HL-60 (cell line): ENCODE results near the gene SLC9A1.

Source experiments
- DNase-seq, 2 experiments: peaks; one replicate each; pipeline ENCODE4 v3.0.0-alpha.2; 2010 to 2020; ENCODE audit warnings: low read depth in 1 of 2, low spot score in 1 of 2
- H3K27ac ChIP-seq: fragments of 250-450 bp; sonication (Bioruptor Pico); replicated peaks from 2 replicates; pipeline ENCODE4 v1.5.1; 2020; ENCODE audit warnings: mild to moderate bottlenecking, moderate library complexity
- H3K27me3 ChIP-seq: fragments of 250-450 bp; sonication (Bioruptor Pico); 2 replicates; pipeline ENCODE4 v1.5.1; 2021; ENCODE audit warnings: mild to moderate bottlenecking, moderate library complexity; ENCODE audit not compliant: insufficient read depth, poor library complexity, severe bottlenecking
- H3K4me3 ChIP-seq: replicated peaks from 2 replicates; pipeline ENCODE4 v1.5.1; 2011; ENCODE audit warnings: mild to moderate bottlenecking, control low read depth, low read length; ENCODE audit not compliant: insufficient read depth
- CTCF ChIP-seq: IDR thresholded peaks from one replicate; pipeline ENCODE4 v1.5.1; 2011; ENCODE audit warnings: low read length, control low read depth, inconsistent platforms; ENCODE audit not compliant: insufficient read depth
- GABPA ChIP-seq: IDR thresholded peaks from 2 replicates; pipeline ENCODE4 v1.6.1; 2012; ENCODE audit warnings: low read depth
- POLR2AphosphoS5 ChIP-seq: IDR thresholded peaks from 2 replicates; pipeline ENCODE4 v1.6.1; 2012; ENCODE audit warnings: low read depth
- SPI1 ChIP-seq: IDR thresholded peaks from 2 replicates; pipeline ENCODE4 v1.6.1; 2012; ENCODE audit warnings: low read depth, mild to moderate bottlenecking, borderline replicate concordance
- TF ChIP-seq, protein P1 (sequence below): IDR thresholded peaks from 2 replicates; pipeline ENCODE4 v1.6.1; 2012; ENCODE audit warnings: low read depth; ENCODE audit not compliant: insufficient replicate concordance

Gene SLC9A1

DNA sequence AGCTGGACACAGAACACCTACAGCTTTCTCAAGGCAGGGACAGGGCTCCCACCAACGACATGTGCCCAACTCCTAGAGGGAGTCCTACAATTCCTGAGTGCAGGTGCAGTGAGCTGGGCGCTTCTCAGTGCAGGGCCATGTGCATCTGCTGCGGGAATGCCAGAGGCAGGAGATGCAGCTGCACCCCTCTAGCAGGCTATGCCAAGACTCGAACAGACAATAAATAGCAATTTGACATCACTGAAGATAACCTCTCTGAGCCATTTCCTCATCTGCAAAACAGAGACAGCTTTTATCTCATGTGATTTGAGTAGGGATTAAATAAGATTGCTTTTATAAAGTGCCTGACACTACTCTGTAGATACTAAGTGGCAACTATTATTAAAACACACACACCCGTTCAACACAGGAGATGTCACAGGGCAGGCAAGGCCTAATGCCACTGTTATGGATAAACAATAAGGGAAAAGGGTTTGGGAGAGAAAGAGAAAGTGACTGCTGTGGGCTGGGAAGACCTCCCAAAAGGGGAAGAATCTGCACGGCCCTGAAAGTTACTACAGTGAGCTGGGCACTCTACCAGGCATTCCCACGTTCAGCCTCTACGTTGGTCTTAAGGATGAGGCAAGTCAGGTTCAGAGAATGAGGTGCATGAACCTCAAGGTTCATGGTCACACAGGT is 5.7 kb downstream of the SLC9A1 start:
- no peak for TF ChIP-seq CTCF
- Histone ChIP-seq H3K27me3 (no peaks in the 10 kb centered on the region), H3K27ac (no peak overlapping the region), H3K4me3 (no peak overlapping the region)
- no peak for DNase-seq

DNA sequence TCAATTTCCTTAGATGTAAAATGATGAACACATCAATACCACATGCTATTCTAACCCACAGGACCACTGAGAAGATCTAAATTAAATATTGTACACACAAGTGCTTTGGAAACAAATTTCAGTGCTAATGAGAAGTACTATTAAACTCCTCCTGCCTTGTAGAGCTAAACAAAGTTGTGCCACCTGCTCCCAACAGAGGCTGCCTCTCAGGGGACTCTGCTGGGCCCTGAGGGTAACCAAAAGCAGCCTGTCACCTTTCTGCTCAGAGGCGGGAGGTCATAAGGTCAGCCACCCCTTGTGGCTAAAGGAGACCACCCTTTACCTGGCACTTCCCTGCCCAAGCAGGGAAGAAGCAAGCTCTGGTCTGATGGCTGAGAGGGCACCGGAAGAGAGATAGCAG is 6.3 kb downstream of the SLC9A1 start:
- TF ChIP-seq SPI1 (no peak), POLR2AphosphoS5 (no peak), CTCF (no peak)
- TF ChIP-seq, protein P1, sequence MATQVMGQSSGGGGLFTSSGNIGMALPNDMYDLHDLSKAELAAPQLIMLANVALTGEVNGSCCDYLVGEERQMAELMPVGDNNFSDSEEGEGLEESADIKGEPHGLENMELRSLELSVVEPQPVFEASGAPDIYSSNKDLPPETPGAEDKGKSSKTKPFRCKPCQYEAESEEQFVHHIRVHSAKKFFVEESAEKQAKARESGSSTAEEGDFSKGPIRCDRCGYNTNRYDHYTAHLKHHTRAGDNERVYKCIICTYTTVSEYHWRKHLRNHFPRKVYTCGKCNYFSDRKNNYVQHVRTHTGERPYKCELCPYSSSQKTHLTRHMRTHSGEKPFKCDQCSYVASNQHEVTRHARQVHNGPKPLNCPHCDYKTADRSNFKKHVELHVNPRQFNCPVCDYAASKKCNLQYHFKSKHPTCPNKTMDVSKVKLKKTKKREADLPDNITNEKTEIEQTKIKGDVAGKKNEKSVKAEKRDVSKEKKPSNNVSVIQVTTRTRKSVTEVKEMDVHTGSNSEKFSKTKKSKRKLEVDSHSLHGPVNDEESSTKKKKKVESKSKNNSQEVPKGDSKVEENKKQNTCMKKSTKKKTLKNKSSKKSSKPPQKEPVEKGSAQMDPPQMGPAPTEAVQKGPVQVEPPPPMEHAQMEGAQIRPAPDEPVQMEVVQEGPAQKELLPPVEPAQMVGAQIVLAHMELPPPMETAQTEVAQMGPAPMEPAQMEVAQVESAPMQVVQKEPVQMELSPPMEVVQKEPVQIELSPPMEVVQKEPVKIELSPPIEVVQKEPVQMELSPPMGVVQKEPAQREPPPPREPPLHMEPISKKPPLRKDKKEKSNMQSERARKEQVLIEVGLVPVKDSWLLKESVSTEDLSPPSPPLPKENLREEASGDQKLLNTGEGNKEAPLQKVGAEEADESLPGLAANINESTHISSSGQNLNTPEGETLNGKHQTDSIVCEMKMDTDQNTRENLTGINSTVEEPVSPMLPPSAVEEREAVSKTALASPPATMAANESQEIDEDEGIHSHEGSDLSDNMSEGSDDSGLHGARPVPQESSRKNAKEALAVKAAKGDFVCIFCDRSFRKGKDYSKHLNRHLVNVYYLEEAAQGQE: no peak

DNA sequence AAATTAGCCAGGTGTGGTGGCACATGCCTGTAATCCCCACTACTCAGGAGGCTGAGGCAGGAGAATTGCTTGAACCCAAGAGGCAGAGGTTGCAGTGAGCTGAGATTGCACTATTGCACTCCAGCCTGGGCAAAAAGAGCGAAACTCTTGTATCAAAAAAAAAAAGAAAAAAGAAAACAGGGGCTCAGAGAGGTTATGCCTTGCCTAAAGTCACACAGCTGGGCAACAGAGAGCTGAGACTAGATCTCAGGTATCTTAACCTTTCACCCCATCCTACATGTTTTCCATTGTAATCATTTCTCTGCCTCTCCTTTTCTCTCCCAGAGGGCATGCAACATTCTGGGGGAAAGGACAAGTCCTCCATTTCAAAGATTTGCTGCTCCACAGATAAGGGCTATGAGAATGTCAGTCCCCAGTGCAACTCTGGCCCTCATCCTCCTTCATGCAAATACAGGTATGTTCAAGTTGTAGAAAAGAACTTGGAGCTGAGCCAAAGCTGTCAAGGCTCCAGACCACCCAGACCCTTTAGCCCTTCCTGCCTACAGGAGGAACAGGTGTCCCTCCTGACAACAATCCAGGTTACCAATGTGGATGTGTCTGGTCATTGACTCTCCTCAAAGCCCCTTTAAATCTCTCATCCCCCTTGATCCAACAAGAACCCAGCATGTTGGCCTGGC is 6.9 kb downstream of the SLC9A1 start:
- no peak for TF ChIP-seq POLR2AphosphoS5
- TF ChIP-seq, protein P1: no peak
- no peak for TF ChIP-seq GABPA
- no peak for TF ChIP-seq SPI1
- no peak for TF ChIP-seq CTCF
- no peak for DNase-seq
- Histone ChIP-seq H3K4me3 (no peak overlapping the region), H3K27me3 (no peaks in the 10 kb centered on the region), H3K27ac (no peak overlapping the region)

More for the DNA sequence above, 6.3 kb downstream of the SLC9A1 start:
- H3K4me3 ChIP-seq: no peak overlapping the region
- H3K27ac ChIP-seq: no peak overlapping the region
- no peak for DNase-seq
- H3K27me3 ChIP-seq: no peaks in the 10 kb centered on the region

GRCh38 chr1:27145934-27146354 is 9.0 kb downstream of the SLC9A1 start:
- H3K27me3 ChIP-seq: no peaks in the 10 kb centered on the region
- H3K27ac ChIP-seq: no peak overlapping the region
- TF ChIP-seq CTCF: no peak
- H3K4me3 ChIP-seq: no peak overlapping the region
- DNase-seq: no peak
